GM13976 (cell line): ENCODE data around the gene STIM1.

ENCODE experiments used
- DNase-seq: peaks from one replicate; pipeline ENCODE4 v3.0.0; 2012; ENCODE audit warnings: low spot score
- in situ Hi-C: fragments of 300-500 bp; cut with MboI; formaldehyde crosslinking; loops from one replicate; pipeline ENCODE4 v1.12.0; 2022; ENCODE audit warnings: low sequenced_read_pairs, mixed read lengths, inconsistent platforms; ENCODE audit not compliant: unreplicated experiment
- TF ChIP-seq, protein P1 (sequence below): IDR thresholded peaks from 2 replicates; pipeline ENCODE4 v1.5.1; 2012; ENCODE audit warnings: borderline replicate concordance, mild to moderate bottlenecking; ENCODE audit not compliant: insufficient read depth; ENCODE audit errors: extremely low read depth, missing control alignments, control extremely low read depth

Gene STIM1

GRCh38 chr11:3964935-3965604 is 109.6 kb downstream of the STIM1 start:
- in situ Hi-C loops = loop anchor here (10.0 kb wide), 1 partner anchor 110 kb away; the partner anchor contains the start of gene STIM1
- DNase-seq = no peak
- TF ChIP-seq, protein P1, sequence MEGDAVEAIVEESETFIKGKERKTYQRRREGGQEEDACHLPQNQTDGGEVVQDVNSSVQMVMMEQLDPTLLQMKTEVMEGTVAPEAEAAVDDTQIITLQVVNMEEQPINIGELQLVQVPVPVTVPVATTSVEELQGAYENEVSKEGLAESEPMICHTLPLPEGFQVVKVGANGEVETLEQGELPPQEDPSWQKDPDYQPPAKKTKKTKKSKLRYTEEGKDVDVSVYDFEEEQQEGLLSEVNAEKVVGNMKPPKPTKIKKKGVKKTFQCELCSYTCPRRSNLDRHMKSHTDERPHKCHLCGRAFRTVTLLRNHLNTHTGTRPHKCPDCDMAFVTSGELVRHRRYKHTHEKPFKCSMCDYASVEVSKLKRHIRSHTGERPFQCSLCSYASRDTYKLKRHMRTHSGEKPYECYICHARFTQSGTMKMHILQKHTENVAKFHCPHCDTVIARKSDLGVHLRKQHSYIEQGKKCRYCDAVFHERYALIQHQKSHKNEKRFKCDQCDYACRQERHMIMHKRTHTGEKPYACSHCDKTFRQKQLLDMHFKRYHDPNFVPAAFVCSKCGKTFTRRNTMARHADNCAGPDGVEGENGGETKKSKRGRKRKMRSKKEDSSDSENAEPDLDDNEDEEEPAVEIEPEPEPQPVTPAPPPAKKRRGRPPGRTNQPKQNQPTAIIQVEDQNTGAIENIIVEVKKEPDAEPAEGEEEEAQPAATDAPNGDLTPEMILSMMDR = no peak

GRCh38 chr11:3967695-3968094 is 112.2 kb downstream of the STIM1 start:
- DNase-seq = no peak
- TF ChIP-seq, protein P1 = no peak
- in situ Hi-C loops = loop anchor here (10.0 kb wide), 1 partner anchor 113 kb away; the partner anchor contains the start of gene STIM1

DNA sequence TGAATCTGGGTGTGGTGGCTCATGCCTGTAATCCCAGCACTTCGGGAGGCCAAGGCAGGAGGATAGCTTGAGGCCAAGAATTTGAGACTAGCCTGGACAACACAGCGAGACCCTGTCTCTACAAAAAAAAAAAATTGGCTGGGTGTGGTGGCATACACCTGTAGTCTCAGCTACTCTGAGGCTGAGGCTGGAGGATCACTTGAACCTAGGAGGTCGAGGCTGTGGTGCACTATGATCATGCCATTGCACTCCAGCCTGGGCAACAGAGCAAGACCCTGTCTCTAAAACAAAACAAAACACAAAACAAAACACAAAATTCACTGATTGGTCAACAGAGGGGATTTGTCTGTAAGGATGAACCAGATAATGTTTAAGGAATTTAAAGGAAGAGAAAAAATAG is 113.7 kb downstream of the STIM1 start:
- TF ChIP-seq, protein P1 = no peak
- in situ Hi-C loops = loop anchor here (10.0 kb wide), 1 partner anchor 114 kb away; the partner anchor contains the start of gene STIM1
- no peak for DNase-seq

GRCh38 chr11:3969613-3970012 is 114.1 kb downstream of the STIM1 start:
- in situ Hi-C loops = loop anchor here (10.0 kb wide), 1 partner anchor 115 kb away; the partner anchor contains the start of gene STIM1
- TF ChIP-seq, protein P1 = no peak

DNA sequence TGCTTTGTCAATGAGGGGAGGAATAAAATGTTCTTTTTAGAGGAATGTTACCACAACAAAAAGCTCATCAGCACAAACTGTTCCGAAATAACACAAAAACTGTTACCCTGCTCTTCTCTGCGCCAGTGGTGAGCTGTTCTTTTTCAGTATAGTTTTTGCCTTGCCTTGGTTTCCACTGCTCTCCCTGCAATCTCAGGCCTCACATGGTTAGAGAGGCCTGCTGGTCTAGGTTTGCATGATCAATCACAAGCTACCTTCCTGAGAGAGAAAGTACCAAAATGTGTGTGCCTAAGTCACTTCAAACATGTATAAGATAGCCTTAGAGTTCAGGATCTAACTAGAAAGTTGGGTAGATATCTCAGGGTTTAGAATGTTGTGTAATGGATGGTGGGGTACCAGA is 114.6 kb downstream of the STIM1 start:
- DNase-seq = no peak
- TF ChIP-seq, protein P1 = no peak
- in situ Hi-C loops = no loop called here

More at GRCh38 chr11:3969613-3970012, 114.1 kb downstream of the STIM1 start:
- no peak for DNase-seq

- in situ Hi-C loops = no loop called here
- TF ChIP-seq, protein P1 = no peak
- no peak for DNase-seq
Observed at GRCh38 chr11:3971756-3972404, 116.4 kb downstream of the STIM1 start.
